ENCODE data around the gene CTNNB1.

CTNNB1 gene

DNA sequence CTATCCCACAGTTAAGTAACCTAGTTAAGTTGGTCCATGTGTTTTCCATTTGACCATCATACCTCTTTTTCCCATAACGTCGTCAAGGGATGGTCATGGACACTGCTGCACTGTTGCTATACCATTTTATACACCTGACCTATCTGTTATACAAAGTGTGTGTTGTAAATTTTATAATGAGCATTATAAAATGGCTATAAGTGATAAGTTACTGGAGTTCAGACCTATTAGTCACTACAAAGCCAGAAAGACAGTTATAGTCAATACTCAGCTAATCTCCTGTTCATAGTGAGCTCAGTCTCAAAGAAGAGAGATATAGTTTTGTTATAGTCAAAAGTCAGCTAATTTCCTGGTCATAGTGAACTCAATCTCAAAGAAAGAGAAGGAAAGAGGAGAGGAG lies 18.9 kb upstream of the CTNNB1 start:
- TF ChIP-seq, protein P1, sequence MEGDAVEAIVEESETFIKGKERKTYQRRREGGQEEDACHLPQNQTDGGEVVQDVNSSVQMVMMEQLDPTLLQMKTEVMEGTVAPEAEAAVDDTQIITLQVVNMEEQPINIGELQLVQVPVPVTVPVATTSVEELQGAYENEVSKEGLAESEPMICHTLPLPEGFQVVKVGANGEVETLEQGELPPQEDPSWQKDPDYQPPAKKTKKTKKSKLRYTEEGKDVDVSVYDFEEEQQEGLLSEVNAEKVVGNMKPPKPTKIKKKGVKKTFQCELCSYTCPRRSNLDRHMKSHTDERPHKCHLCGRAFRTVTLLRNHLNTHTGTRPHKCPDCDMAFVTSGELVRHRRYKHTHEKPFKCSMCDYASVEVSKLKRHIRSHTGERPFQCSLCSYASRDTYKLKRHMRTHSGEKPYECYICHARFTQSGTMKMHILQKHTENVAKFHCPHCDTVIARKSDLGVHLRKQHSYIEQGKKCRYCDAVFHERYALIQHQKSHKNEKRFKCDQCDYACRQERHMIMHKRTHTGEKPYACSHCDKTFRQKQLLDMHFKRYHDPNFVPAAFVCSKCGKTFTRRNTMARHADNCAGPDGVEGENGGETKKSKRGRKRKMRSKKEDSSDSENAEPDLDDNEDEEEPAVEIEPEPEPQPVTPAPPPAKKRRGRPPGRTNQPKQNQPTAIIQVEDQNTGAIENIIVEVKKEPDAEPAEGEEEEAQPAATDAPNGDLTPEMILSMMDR (IDR thresholded peaks at IDR 0.05; ENCODE audit: extremely low read depth, missing control alignments), result no peak
- DNase-seq (ENCODE audit: low spot score), result no peak

DNA sequence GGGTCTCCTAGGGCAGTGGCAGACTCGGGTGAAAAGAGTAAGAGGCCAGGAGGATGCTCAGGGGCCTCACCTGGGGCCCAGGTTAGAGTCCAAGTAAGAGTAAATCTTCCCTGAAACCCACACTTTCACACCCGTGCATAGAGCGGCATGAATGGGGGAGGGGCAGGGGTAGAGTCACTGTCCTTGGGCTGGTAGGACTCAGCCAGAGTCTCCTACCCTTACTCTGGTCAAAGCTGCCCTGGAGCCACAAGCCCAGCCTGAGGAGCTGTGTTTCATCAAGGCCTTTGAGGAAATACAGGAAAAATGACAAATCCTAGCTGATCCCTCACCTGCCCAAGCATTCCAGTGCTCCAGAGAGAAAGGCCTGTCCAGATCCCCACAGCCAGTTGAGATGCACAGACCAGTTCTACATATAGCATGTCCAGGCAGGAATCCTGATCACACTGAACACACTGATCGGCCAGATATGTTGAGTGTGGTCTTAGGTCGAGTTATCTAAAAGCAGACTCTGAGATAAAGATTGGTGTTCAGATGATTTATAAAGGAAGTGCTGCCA lies 16.7 kb upstream of the CTNNB1 start:
- DNase-seq (ENCODE audit: low spot score), result no peak
- TF ChIP-seq, protein P1 (IDR thresholded peaks at IDR 0.05; ENCODE audit: extremely low read depth, missing control alignments), result no peak

DNA sequence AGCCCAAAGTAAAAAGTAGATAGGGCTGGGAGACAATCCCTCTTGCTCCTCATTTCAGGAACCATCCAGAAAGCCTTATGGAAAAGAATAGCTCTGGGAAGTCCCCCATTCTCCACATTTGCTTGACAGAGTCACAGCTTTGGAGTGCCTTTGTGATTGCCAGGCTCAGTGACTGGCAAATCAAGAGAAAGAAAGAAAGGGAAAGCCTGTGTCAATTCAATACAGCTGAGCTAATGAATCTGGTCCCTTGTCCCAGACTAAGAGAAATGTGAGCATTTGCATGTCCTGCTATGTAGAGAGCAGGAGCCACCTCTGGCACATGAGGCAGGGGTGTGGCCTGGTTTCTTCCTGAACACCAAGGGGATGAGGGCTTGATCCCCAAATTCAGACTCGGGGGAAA lies 14.9 kb upstream of the CTNNB1 start:
- TF ChIP-seq, protein P1 (IDR thresholded peaks at IDR 0.05; ENCODE audit: extremely low read depth, missing control alignments), result no peak

DNA sequence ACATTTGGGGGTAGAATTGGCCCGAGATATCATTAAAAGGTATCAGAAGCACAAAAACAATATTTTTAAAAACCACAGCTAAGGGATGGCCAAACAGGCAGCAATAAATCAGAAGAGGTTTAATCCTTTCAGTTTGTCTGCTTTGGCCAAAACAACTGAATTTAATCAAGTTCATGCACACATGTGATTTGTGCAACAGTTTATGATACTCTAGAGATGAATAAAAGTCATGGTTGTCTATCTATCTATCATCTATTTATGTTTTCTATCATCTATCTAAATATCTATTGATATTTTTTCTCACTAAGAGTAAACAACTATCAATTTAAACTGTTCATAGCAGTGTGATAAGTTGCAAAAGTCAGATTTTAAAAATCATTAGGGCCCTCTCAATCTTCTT lies 13.0 kb upstream of the CTNNB1 start:
- TF ChIP-seq, protein P1 (IDR thresholded peaks at IDR 0.05; ENCODE audit: extremely low read depth, missing control alignments), result no peak
- DNase-seq (ENCODE audit: low spot score), result no peak

More for the DNA sequence above, 14.9 kb upstream of the CTNNB1 start:
- DNase-seq (ENCODE audit: low spot score), result no peak

DNA sequence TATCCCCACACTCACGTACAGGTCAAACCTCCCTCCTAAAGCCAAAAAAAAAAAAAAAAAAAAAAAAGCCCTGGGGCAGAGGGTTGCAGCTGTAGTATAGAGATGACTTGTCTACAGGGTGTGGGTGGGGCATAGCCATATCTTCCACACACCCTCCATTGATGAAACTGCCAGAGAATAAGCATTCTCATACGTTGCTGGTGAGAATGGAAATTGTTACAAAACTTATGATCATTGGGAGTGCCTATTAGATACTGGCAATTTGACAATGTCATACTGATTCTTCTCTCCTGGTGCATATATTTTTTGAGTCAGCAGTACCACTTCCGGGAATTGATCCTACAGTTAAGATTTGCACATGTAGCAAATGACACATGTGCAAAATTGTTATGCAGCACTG lies 11.0 kb upstream of the CTNNB1 start:
- TF ChIP-seq, protein P1 (IDR thresholded peaks at IDR 0.05; ENCODE audit: extremely low read depth, missing control alignments), result no peak
- DNase-seq (ENCODE audit: low spot score), result no peak

DNA sequence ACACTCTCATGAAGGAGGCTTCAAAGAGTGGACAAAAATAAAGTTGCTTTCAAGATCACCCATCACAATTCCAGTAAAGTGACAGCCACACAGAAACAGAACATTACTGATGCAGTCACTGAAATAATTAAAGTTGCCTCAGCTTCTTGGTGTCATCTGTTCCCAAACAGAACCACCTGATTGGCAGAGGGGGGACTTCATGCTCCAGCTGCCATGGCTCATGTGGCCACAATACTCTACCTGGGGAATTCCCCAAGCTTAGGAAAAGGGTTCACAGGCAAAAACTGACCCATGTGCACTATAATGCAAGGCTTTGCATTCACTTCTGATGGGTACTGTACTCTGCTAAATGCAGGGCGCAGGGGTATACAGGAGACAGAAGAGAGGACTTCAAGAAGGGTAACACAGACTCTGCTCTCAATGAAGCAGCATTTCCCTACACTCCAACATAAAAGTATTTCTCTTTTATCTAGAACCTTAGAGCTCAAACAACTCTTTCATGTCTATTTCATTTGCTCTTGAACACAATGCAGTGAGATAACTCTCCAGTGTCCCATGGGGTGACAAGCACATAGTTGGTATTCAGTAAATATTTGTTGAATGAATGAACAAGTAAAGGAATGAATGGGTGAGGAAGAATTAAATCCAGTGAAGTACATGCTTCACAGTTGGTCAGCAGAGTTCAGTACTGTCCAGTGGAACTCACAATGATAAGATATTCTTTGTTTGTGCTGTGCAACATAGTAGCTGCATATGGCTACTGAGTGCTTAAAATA lies 8.6 kb upstream of the CTNNB1 start:
- TF ChIP-seq, protein P1 (IDR thresholded peaks at IDR 0.05; ENCODE audit: extremely low read depth, missing control alignments), result no peak
- peak; percentile 27 for DNase-seq (ENCODE audit: low spot score)

DNA sequence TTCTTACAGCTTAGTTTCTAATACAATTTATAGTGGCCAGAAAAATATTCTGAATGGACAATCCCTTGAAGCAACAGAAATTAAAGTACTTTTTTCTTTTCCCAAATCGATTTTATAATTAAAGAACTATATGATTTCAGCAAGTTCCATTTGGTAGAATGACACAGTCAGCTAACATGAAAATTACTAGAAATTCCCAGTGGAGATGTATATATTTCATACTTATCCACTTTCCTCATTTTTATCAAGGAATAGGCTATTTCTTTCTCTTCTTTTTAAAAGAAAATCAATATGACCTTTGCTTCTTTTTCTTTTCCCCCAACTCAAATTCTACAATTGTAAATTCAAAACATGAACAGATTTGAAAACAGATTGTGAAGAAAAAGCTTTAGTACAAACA lies 6.4 kb upstream of the CTNNB1 start:
- no peak for DNase-seq (ENCODE audit: low spot score)
- TF ChIP-seq, protein P1 (IDR thresholded peaks at IDR 0.05; ENCODE audit: extremely low read depth, missing control alignments), result no peak

All from GM20000 (cell line).